CD8-positive, alpha-beta memory T cell (primary cell): ENCODE measurements around the gene NIF3L1. TPM values are rescaled to one million over a fixed set of nuclear protein-coding genes. Genes with fewer than 3 reads are reported as not detected.

ENCODE experiments used
- CTCF ChIA-PET: fragments of 350-600 bp; sonication (Branson Sonifier 250); formaldehyde crosslinking; loops from one replicate; lab custom pipeline; 2021; ENCODE audit warnings: antibody characterized with exemption; lab: Charles Lee
- POLR2A ChIA-PET: fragments of 350-600 bp; sonication (Branson Sonifier 250); formaldehyde crosslinking; loops from one replicate; lab custom pipeline; 2021; ENCODE audit warnings: antibody characterized with exemption; lab: Charles Lee
- DNase-seq, 5 donors: peaks; one replicate each; pipeline versions ENCODE4 v3.0.0 to v3.0.0-alpha.2; 2020 to 2022; ENCODE audit warnings: mixed read lengths in 1 of 5
- H3K27ac ChIP-seq: one replicate; pipeline ENCODE4 v1.7.0; 2013; ENCODE audit warnings: low read depth, mild to moderate bottlenecking, low read length, moderate library complexity
- H3K27me3 ChIP-seq: 2 replicates; pipeline ENCODE4 v1.7.0; 2013; ENCODE audit warnings: low read length, mild to moderate bottlenecking; ENCODE audit not compliant: insufficient read depth, poor library complexity, severe bottlenecking
- H3K36me3 ChIP-seq: 2 replicates; pipeline ENCODE4 v1.7.0; 2013; ENCODE audit warnings: mild to moderate bottlenecking, low read length, moderate library complexity; ENCODE audit not compliant: insufficient read depth
- H3K4me1 ChIP-seq: 2 replicates; pipeline ENCODE4 v1.7.0; 2013; ENCODE audit warnings: mild to moderate bottlenecking, low read length, moderate library complexity; ENCODE audit not compliant: insufficient read depth
- H3K4me3 ChIP-seq: 2 replicates; pipeline ENCODE4 v1.7.0; 2013; ENCODE audit warnings: mild to moderate bottlenecking, low read length
- H3K9me3 ChIP-seq: 2 replicates; pipeline ENCODE4 v1.7.0; 2013; ENCODE audit warnings: mild to moderate bottlenecking, low read length
- H3K27ac Mint-ChIP-seq, 8 donors: one replicate each; pipeline ENCODE4 v1.8.0; 2020 to 2021; ENCODE audit warnings: mixed read lengths in 8 of 8, mild to moderate bottlenecking in 6 of 8, inconsistent platforms in 3 of 8, moderate library complexity in 3 of 8
- H3K27me3 Mint-ChIP-seq, 2 donors: one replicate each; pipeline ENCODE4 v1.8.0; 2020 to 2021; ENCODE audit warnings: mixed read lengths in 2 of 2, mild to moderate bottlenecking in 1 of 2, moderate library complexity in 1 of 2
- H3K36me3 Mint-ChIP-seq, 3 donors: one replicate each; pipeline ENCODE4 v1.8.0; 2020 to 2021; ENCODE audit warnings: mixed read lengths in 3 of 3, inconsistent platforms in 1 of 3, mild to moderate bottlenecking in 1 of 3
- H3K4me1 Mint-ChIP-seq, 3 donors: one replicate each; pipeline ENCODE4 v1.8.0; 2020 to 2021; ENCODE audit warnings: mixed read lengths in 3 of 3, inconsistent platforms in 1 of 3, mild to moderate bottlenecking in 1 of 3
- H3K4me3 Mint-ChIP-seq, 7 donors: one replicate each; pipeline ENCODE4 v1.8.0; 2020 to 2021; ENCODE audit warnings: mixed read lengths in 7 of 7, mild to moderate bottlenecking in 6 of 7, moderate library complexity in 4 of 7, inconsistent platforms in 2 of 7
- H3K9me3 Mint-ChIP-seq, 5 donors: one replicate each; pipeline ENCODE4 v1.8.0; 2020 to 2022; ENCODE audit warnings: mixed read lengths in 5 of 5, mild to moderate bottlenecking in 3 of 5, moderate library complexity in 2 of 5, inconsistent platforms in 1 of 5
- polyA plus RNA-seq: library from polyadenylated mRNA; unstranded; fragments of 300-500 nt; fragmentation: Illumina TruSeq; gene quantifications from one replicate; pipeline ENCODE4 v1.2.3, GENCODE V29; 2021
- total RNA-seq, 2 experiments: library from RNA; stranded (reverse); gene quantifications; one replicate each; pipeline ENCODE4 v1.2.3, GENCODE V29; 2021

NIF3L1 gene
- total and polyA plus RNA-seq, 3 experiments from 2014 or later: 18.3 to 32.0 (median 25.7) TPM

DNA sequence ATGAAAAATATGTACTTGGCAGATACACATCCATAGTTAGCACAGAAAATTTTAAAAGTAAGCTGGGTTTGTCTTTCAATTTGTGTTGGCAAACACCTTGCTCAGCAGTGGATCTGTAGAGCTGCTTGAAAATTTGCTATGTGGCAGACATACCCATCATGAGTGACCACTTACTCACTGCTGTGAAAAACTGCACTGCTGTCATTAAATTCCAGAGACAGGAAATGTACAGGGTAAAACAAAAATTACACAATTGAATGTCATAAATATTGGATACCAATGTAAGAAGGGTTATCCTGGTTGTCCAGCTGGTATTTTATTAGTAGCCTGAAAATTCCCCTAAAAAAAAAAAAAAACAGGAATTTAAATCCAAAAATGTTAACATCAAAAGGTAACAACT is 24.5 kb downstream of the NIF3L1 start:
- no peaks in the 10 kb centered on the region for H3K9me3 Mint-ChIP-seq
- DNase-seq: no peak
- no peaks in the 10 kb centered on the region for H3K4me1 Mint-ChIP-seq
- no peaks in the 10 kb centered on the region for H3K4me1 ChIP-seq
- H3K36me3 Mint-ChIP-seq: peaks cover 3 to 76% (median 17%) of the 10 kb centered on the region in 3 donors
- H3K27ac Mint-ChIP-seq: peak overlapping the region in 3 of 8 donors; percentile 7 to 35 (median 29)
- H3K4me3 Mint-ChIP-seq: no peak overlapping the region
- no peaks in the 10 kb centered on the region for H3K27me3 ChIP-seq
- H3K4me3 ChIP-seq: no peak overlapping the region
- H3K27me3 Mint-ChIP-seq: no peaks in the 10 kb centered on the region
- H3K9me3 ChIP-seq: no peaks in the 10 kb centered on the region
- ChIA-PET POLR2A (interaction anchor here (0.5 to 0.7 kb wide), 4 partner anchors 12 to 1787 kb away, joined by 3 to 6 read pairs (median 3); partner anchors contain the start of gene CFLAR), CTCF (interaction anchor here (0.8 kb wide), 1 partner anchor 307 kb away, joined by 3 read pairs; no protein-coding TSS in a partner anchor)
- no peak overlapping the region for H3K27ac ChIP-seq
- peaks cover 33% of the 10 kb centered on the region for H3K36me3 ChIP-seq

DNA sequence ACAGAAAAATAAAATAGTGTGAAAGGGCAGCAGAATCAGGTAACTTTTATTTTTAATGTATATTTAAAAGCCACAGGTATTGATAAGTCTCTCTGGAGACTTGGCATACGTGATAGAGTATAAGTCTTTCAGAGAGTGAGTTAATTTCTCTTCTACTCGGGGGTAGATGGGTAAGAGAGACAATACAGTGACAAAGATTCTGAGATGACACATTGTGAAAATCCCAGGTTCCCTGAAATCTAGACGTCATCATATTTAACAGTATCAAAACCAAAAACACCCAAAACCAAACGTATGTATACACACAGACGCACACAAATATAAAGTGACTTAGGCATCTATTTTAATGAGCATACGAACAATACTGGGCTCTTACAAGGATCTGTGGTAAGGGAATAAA is 33.3 kb downstream of the NIF3L1 start:
- Histone ChIP-seq H3K9me3 (no peaks in the 10 kb centered on the region), H3K4me1 (no peaks in the 10 kb centered on the region), H3K4me3 (no peak overlapping the region), H3K36me3 (peaks cover 26% of the 10 kb centered on the region), H3K27ac (no peak overlapping the region), H3K27me3 (no peaks in the 10 kb centered on the region)
- H3K27me3 Mint-ChIP-seq: no peaks in the 10 kb centered on the region
- H3K4me3 Mint-ChIP-seq: no peak overlapping the region
- no peak for DNase-seq
- no peaks in the 10 kb centered on the region for H3K9me3 Mint-ChIP-seq
- H3K4me1 Mint-ChIP-seq: peaks cover 0 to 5% (median 0%) of the 10 kb centered on the region in 3 donors
- peaks cover 5 to 81% (median 8%) of the 10 kb centered on the region in 3 donors for H3K36me3 Mint-ChIP-seq
- ChIA-PET CTCF (no interaction called here), POLR2A (no interaction called here)
- peak overlapping the region in 6 of 8 donors; percentile 4 to 79 (median 34) for H3K27ac Mint-ChIP-seq

DNA sequence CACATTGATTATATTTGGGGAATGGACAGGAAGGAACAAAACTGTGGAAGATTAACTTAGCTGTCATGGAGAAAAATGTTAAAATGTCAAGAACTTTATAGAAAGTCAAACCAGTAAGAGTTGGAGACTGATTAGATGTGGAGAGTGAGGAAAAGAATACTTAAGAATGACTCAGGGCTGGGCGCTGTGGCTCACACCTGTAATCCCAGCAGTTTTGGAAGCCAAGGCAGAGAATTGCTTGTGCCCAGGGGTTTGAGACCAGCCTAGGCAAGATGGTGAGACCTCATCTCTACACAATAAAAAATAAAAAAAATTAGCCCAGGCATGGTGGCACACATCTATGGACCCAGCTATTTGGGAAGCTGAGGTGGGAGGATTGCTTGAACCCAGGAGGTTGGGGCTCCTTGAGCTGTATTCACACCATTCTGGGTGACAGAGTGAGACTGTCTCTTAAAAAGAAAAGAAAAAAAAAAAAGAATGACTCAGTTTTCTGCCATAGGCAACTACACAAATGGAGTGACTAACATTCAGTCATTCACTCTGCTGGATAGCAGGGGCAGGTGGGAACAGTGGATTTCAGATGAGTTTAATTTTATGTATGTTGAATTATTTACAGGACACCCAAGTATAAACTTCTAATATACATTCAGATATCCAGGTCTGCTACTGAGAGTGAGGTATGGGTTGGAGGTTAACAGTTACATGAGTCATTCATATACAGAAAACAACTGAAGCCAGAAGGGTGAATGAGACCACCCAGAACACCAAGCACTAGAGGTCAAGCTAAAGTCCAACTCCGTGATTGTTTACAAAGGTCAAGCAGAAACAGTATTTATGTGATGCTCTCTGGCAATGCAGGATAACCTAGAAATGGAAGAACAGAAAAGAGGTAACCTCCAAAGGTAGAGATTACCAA is 40.4 kb downstream of the NIF3L1 start:
- Mint-ChIP-seq H3K9me3 (no peaks in the 10 kb centered on the region), H3K27ac (peak overlapping the region in 4 of 8 donors; percentile 52 to 79 (median 69)), H3K36me3 (peaks cover 4 to 61% (median 18%) of the 10 kb centered on the region in 3 donors), H3K27me3 (no peaks in the 10 kb centered on the region), H3K4me3 (no peak overlapping the region), H3K4me1 (no peaks in the 10 kb centered on the region)
- peaks cover 10% of the 10 kb centered on the region for H3K36me3 ChIP-seq
- no peak overlapping the region for H3K4me3 ChIP-seq
- no peaks in the 10 kb centered on the region for H3K27me3 ChIP-seq
- H3K4me1 ChIP-seq: no peaks in the 10 kb centered on the region
- CTCF ChIA-PET: no interaction called here
- POLR2A ChIA-PET: no interaction called here
- no peaks in the 10 kb centered on the region for H3K9me3 ChIP-seq
- no peak for DNase-seq
- H3K27ac ChIP-seq: no peak overlapping the region

DNA sequence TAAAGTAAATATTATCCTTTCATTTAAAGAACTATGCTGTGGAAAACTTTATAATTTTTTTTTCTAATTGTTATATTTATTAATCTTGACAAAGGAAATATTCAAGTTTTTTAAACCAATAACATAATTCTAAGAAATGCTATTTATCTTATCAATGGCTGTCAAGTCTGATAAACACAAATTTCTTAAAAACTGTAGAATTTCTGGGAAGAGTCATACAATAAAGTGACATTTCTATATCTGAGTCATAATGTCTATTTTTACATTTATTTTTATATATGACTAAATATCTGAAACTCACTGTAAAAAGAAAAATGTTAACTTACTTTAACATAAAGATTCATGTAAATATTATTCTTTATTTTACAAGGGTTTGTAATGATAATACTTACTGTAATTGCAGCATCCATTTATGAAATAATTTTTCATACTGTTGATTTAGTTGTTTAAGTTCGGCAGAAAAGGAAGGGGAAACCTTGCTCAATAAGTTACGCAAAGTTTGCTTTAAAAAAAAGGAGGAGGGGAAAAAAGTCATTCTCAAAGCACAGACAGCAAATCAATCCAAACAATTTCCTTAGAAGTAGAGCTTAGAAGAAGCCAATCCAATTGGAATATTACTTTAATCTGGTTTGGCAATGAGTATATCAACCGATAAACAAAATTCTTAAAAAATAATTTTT is 41.9 kb downstream of the NIF3L1 start:
- no peaks in the 10 kb centered on the region for H3K27me3 Mint-ChIP-seq
- no peak overlapping the region for H3K27ac ChIP-seq
- no peak for DNase-seq
- CTCF ChIA-PET: no interaction called here
- peaks cover 6 to 64% (median 16%) of the 10 kb centered on the region in 3 donors for H3K36me3 Mint-ChIP-seq
- H3K4me3 Mint-ChIP-seq: no peak overlapping the region
- POLR2A ChIA-PET: no interaction called here
- H3K27ac Mint-ChIP-seq: no peak overlapping the region
- no peaks in the 10 kb centered on the region for H3K27me3 ChIP-seq
- H3K9me3 Mint-ChIP-seq: no peaks in the 10 kb centered on the region
- no peak overlapping the region for H3K4me3 ChIP-seq
- H3K9me3 ChIP-seq: no peaks in the 10 kb centered on the region
- no peaks in the 10 kb centered on the region for H3K4me1 ChIP-seq
- H3K36me3 ChIP-seq: peaks cover 17% of the 10 kb centered on the region
- H3K4me1 Mint-ChIP-seq: no peaks in the 10 kb centered on the region

DNA sequence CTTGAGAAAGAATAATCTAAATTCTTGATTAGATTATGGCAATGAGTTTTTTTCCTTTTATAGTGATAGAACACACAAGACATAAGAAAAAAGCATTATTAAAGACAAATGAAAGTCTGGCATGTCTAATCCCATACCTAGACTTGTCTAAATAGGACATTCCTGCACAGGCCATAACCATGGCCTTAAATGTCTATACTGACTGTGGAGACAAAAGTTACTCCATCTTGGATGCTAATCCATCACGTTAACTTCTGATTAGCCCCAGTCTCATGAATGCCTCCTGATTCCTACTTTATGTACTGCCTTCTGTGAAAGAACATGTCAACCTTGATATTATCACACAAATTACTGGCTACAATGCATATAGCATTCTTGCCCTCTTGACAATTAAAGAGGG is 50.7 kb downstream of the NIF3L1 start:
- ChIA-PET CTCF (interaction anchor here (0.9 kb wide), 1 partner anchor 218 kb away, joined by 3 read pairs; no protein-coding TSS in a partner anchor), POLR2A (no interaction called here)
- DNase-seq: no peak
- H3K27me3 Mint-ChIP-seq: no peaks in the 10 kb centered on the region
- H3K9me3 Mint-ChIP-seq: no peaks in the 10 kb centered on the region
- no peak overlapping the region for H3K4me3 Mint-ChIP-seq
- Histone ChIP-seq H3K4me1 (no peaks in the 10 kb centered on the region), H3K4me3 (no peak overlapping the region), H3K27ac (no peak overlapping the region), H3K27me3 (no peaks in the 10 kb centered on the region), H3K9me3 (no peaks in the 10 kb centered on the region), H3K36me3 (peaks cover 34% of the 10 kb centered on the region)
- H3K36me3 Mint-ChIP-seq: peaks cover 10 to 82% (median 24%) of the 10 kb centered on the region in 3 donors
- H3K27ac Mint-ChIP-seq: peak overlapping the region in 1 of 8 donors; percentile 58
- peaks cover 4 to 12% (median 5%) of the 10 kb centered on the region in 3 donors for H3K4me1 Mint-ChIP-seq

DNA sequence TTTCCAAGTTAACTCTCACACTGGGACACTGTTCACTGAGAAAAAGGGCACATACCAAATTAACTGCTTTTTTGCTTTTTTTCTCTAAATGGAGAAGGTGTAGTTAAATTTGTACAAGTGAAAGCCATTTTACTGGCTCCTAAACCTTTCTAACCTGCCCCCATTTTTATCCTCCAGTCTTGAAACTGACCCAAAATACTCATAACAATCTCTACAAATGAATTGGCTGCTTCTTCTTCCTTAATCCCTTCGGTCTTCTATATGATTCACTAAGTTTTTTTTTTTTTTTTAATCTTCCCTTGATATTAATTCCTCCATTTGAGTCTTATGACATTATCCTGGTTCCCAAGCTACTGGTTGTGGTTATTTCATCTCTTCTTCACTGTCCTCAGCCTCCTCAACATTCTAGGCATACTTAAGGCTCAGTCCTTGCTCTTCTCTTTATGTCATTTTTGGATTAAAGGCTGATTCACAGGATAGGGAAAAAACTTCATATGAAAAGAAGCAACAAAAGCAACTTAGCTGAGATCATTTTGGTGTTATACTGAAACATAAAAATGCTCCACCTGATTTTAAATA is 54.4 kb downstream of the NIF3L1 start:
- no peaks in the 10 kb centered on the region for H3K9me3 Mint-ChIP-seq
- H3K27me3 Mint-ChIP-seq: no peaks in the 10 kb centered on the region
- Histone ChIP-seq H3K36me3 (peaks cover 23% of the 10 kb centered on the region), H3K4me3 (no peak overlapping the region), H3K27me3 (no peaks in the 10 kb centered on the region), H3K4me1 (no peaks in the 10 kb centered on the region), H3K9me3 (no peaks in the 10 kb centered on the region), H3K27ac (no peak overlapping the region)
- no peak for DNase-seq
- ChIA-PET CTCF (no interaction called here), POLR2A (no interaction called here)
- H3K36me3 Mint-ChIP-seq: peaks cover 6 to 68% (median 28%) of the 10 kb centered on the region in 3 donors
- peak overlapping the region in 5 of 8 donors; percentile 5 to 85 (median 59) for H3K27ac Mint-ChIP-seq
- no peak overlapping the region for H3K4me3 Mint-ChIP-seq
- H3K4me1 Mint-ChIP-seq: peaks cover 4 to 16% (median 10%) of the 10 kb centered on the region in 3 donors

DNA sequence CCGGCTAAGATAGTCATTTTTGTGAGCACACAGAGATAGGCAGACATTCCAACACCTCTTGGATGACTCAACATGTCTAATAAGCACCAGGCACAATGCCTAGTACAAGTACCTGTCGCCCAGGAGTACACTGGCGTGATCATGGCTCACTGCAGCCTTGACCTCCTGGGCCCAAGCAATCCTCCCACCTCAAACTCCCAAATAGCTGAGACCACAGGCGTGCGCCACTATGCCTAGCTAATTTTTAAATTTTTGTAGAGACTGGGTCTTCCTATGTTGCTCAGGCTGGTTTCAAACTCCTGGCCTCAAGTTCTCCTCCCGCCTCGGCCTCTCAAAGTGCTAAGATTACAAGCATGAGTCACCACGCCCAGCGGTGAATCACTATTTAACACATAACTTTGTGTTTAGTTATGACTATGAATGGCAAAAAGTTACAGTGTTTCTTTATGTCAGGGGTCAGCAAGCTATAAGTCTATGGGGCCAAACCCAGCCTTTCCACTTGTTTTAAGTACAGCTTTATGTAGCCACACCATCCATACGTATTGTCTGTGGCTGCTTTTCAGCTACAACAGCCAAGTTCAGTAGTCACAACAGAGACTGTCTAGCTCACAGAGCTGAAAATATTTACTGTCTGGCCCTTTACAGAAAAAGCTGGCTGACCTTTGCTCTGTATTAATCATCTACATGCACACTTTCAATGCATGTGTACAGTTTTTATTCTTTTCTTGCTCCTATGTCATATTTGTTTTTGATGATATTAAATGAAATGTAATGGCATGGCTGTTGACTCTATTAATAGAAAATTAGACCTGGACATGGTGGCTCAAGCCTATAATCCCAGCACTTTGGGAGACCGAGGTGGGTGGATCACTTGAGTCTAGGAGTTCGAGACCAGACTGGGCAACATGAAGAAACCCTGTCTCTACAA is 55.6 kb downstream of the NIF3L1 start:
- Mint-ChIP-seq H3K4me1 (peaks cover 4 to 16% (median 10%) of the 10 kb centered on the region in 3 donors), H3K27me3 (no peaks in the 10 kb centered on the region), H3K27ac (peak overlapping the region in 7 of 8 donors; percentile 30 to 85 (median 58)), H3K9me3 (no peaks in the 10 kb centered on the region), H3K4me3 (no peak overlapping the region), H3K36me3 (peaks cover 11 to 66% (median 25%) of the 10 kb centered on the region in 3 donors)
- no peaks in the 10 kb centered on the region for H3K9me3 ChIP-seq
- no peaks in the 10 kb centered on the region for H3K4me1 ChIP-seq
- ChIA-PET CTCF (interaction anchor here (1.0 to 1.2 kb wide), 3 partner anchors 8 to 288 kb away, joined by 3 read pairs; no protein-coding TSS in a partner anchor), POLR2A (no interaction called here)
- DNase-seq: no peak
- no peak overlapping the region for H3K4me3 ChIP-seq
- peak overlapping the region; percentile 7 for H3K27ac ChIP-seq
- H3K36me3 ChIP-seq: peaks cover 31% of the 10 kb centered on the region
- no peaks in the 10 kb centered on the region for H3K27me3 ChIP-seq
